DMS79 (cell line): Measurements from ENCODE around the gene DOCK4.

Source experiments
- DNase-seq: peaks from one replicate; lab custom pipeline; 2025; lab: John Stamatoyannopoulos, UW

The DOCK4 gene

DNA sequence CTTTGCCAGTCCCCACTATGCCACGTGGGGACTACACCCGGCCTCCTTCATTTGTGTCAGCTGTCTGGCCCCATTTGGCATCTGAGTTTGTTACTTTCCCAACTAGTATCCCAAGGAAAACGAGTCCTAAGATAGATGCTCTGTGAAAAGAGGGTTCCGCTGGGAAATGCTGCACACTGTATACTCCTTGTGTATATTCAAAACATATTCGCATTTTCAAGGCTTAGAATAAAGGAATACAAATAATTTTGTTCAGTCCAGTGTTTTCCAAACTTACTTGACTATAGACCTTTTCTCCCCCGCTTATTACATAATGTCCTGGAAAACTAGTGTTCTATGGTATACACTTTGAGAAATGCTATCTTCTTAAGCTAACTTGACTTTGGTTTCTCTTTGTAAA lies 476.1 kb downstream of the DOCK4 start:
- DNase-seq = no peak

DNA sequence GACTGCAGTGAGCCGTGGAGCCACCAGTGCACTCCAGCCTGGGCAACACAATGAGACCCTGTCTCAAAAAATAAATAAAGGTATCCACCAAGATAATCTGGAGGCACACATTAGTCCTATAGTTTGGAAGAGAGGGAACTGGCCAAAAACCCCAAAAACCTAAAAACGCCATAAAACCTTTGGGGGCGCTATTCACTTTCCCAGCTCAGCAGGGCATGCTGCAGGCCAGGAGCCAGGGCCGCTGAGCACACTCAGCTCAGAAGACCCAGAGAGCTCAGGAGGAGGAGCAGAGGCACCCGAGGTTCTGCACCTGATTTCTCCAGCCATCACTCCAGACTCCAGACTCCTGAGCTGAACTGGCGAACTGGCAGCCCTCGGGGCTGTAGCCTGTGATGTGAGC lies 476.7 kb downstream of the DOCK4 start:
- DNase-seq = no peak

DNA sequence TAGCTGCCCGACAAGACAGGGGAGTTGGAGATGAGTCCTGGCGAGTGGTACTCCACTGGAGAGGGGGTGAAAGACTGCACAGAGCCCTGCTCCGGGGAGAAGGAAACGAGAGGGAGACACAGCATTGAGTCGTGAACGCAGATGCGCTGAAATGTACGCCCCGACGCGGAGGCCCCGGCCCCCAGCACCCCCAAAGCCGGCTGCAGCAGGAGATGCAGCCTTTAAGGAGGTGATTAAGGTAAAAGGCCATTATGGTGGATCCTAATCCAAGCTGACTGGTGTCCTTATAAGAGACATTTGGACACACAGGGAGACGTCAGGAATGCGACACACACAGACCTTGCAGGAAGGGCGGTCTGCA lies 477.6 kb downstream of the DOCK4 start:
- DNase-seq = no peak

DNA sequence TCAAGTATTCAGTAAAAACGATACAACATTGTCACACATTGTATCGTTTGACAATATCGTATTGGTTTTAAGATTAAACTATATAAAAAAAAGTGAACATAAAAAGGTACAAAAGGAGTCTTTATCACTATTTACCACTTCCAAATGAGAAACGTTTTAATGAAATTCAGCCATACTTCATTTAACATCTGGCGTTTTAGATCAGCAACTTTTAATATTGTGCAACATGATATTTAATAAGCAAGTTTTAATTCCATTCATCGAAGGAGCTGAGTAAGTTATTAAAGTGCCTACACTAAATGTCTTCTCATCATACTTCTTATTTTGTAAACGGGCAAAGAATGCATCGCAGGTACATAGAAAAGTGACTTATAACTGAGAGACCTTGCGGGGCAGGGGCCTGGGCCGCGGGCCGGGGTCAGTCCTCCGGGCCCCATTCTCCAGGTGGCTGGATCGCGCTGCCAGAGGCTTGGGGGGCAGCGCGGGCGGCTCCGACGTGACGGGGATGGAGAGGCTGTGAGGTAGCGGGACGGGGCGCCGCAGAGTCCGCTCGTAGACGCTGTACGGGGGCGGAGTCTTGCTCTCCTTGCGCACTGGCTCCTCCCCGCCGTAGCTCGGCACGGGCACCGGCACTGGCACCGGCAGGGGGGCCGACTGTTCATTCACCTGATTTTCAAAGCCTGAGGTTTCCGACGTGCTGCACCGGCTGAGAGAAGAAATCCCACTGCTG lies 478.1 kb downstream of the DOCK4 start:
- DNase-seq = no peak

DNA sequence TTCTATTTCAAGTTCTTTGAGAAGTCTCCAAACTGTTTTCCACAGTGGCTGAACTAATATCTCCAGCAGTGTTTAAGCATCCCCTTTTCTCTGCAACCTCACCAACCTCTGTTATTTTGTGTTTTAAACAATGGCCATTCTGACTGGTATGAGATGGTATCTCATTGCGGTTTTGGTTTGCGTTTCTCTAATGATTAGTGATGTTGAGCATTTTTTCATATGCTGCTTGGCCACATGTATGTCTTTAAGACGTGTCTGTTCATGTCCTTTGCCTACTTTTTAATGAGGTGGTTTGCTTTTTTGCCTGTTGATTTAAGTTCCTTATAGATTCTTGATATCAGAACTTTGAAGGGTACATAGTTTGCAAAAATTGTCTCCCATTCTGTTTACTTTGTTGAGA lies 487.3 kb downstream of the DOCK4 start:
- no peak for DNase-seq

- peak; percentile 79 for DNase-seq
These were observed 494.7 kb downstream of the DOCK4 start for GRCh38 chr7:111711426-111712065.

GRCh38 chr7:111710839-111711380 lies 495.3 kb downstream of the DOCK4 start:
- DNase-seq = no peak

GRCh38 chr7:111708072-111708471 lies 498.1 kb downstream of the DOCK4 start:
- DNase-seq = no peak

GRCh38 chr7:111705807-111706206 lies 500.4 kb downstream of the DOCK4 start:
- no peak for DNase-seq

- no peak for DNase-seq
These were observed 508.4 kb downstream of the DOCK4 start for GRCh38 chr7:111697771-111698170.

- no peak for DNase-seq
These were observed 511.8 kb downstream of the DOCK4 start for GRCh38 chr7:111694376-111694775.

DNA sequence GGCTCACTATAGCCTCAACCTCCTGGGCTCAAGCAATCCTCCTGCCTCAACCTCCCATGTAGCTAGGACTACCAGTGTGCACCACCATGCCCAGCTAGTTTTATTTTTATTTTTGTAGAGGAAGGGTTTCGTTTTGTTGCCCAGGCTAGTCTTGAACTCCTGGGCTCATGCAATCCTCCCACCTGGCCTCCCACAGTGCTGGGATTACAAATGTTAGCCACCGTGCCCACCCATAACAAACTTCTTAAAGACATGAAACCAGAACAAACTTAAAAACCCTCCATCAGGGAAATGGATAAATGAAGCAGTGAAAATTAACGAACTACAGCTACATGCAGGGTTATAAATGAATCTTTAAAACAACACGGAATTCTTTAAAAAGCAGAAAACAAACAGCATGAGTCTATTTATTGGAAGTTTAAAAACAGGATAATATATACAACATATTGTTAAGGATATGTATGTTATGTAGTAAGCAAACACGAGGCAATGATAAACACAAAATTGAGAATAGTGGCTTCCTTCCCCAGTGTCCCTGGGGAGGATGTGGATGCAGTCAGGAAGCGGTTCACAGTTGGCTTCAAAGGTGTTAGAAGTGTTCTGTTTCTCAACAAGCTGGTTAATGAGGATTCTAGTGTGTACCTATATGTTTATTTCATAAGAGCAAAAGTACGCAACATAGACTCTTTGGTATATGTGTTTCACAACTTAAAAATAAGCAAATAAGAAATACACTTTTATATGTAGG lies 515.7 kb downstream of the DOCK4 start:
- no peak for DNase-seq

DNA sequence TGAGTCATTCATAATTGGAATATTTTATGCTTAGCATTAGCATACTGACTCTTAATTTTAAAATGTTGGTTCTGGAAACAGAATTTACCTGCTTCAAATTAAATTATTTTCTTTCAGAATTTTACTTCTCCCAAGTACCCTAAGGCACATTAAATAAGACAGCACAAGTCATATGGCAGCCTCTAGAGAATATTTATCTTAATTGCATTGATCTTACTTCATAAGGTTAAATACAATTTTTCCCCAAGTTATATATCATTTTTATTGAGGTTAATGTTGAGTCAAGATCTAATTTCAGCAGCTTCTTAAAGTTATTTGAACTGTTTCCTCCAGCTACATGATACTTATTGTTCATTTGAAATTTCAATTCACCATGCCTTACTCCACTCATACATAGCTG lies 520.9 kb downstream of the DOCK4 start:
- DNase-seq = no peak

GRCh38 chr7:111682588-111683340 lies 523.4 kb downstream of the DOCK4 start:
- DNase-seq = no peak

DNA sequence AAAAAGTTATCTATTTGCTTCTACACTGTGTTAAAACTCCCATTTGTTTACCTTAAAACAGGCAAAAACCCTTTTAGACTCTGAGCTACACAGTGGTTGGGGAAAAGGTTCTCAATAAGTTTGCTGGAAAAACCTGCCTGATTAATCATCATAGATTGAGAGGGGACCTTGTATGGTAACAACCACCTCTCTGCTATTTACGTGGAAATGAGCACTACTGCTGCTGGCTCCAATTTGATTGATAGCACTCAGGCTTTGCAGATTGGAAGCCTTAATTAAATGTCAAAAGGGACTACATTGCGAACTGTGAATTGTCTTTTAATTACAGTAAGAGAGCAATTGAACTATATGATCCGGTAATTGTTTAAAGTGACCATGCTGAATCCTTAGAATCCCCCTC lies 525.0 kb downstream of the DOCK4 start:
- DNase-seq = no peak

- DNase-seq = no peak
These were observed 527.2 kb downstream of the DOCK4 start for GRCh38 chr7:111678986-111679385.

DNA sequence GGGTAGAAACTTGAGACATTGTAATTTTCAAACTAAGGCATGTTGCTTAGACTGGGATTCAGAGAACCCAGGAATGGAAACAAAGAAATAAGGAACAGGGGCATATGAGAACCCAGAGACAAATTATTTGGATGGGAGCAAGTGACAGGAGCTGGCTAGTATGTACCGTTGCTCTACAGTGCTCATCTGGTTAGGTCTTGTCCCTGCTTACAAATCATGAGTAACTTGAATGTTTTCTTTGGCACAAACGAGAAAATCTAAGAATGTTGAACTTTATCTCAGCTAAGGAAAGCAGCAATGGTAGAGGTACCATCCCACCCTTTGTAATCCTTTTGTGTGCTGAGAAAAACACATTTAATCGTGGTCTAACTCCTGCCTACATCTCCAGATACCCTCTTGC lies 527.9 kb downstream of the DOCK4 start:
- DNase-seq = no peak

DNA sequence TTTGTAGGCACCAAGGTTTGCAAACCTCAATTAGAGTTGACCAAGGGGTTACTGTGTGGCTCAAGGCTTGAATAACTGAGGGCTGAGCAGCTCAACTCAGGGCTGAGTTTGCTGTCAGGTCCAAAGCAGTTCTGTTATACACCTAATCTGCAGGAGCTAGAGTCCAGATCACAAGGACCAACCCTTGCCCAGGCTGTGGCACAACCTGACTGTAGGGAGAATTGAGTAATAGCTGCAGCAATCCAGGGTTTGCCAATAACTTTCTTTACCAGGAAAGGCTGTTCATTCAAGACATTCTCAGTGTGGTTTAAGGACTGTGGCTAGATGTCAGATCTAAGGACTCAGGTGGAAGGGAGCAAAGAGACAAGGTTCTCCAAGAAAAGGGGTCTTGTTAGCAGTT lies 528.4 kb downstream of the DOCK4 start:
- no peak for DNase-seq

DNA sequence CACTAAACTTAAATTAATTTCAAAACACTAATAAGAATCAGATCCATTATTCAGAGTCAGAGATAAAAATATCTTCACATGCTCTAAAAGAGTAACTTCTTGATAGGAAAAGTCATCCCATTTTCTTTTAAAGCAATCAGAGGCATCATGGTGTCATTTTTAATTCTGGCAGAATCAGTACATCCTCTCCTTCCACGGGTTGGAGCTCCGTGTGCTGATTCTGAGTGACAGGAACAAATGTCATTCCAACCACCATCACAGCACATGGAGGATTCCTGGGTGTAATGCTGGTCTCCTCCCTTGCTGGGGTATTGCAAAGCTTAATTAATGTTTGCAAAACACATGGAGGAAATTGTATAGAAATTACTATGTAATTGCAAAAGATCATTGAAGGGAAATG lies 529.4 kb downstream of the DOCK4 start:
- no peak for DNase-seq
